Skeletal muscle tissue (tissue), 4 donors: ENCODE data around the gene KLF13. TPM values are rescaled to one million over a fixed set of nuclear protein-coding genes. Genes with fewer than 3 reads are reported as not detected.

Experiments used
- H3K27ac ChIP-seq: one replicate; pipeline ENCODE4 v1.7.0; 2013; ENCODE audit warnings: mild to moderate bottlenecking, low read depth, low read length, inconsistent platforms
- H3K27me3 ChIP-seq, 3 donors: one replicate each; pipeline ENCODE4 v1.7.0; 2013; ENCODE audit warnings: low read length in 3 of 3; ENCODE audit not compliant: control insufficient read depth in 3 of 3, insufficient read depth in 3 of 3
- H3K36me3 ChIP-seq, 3 donors: one replicate each; pipeline ENCODE4 v1.7.0; 2013; ENCODE audit warnings: low read length in 3 of 3; ENCODE audit not compliant: control insufficient read depth in 3 of 3, insufficient read depth in 3 of 3
- H3K4me1 ChIP-seq, 3 donors: one replicate each; pipeline ENCODE4 v1.7.0; 2013; ENCODE audit warnings: low read length in 3 of 3, mild to moderate bottlenecking in 3 of 3; ENCODE audit not compliant: control insufficient read depth in 3 of 3, insufficient read depth in 3 of 3
- H3K4me3 ChIP-seq, 3 donors: one replicate each; pipeline ENCODE4 v1.7.0; 2013; ENCODE audit warnings: low read length in 3 of 3
- H3K9ac ChIP-seq, 3 donors: one replicate each; pipeline ENCODE4 v1.7.0; 2013; ENCODE audit warnings: low read length in 3 of 3, mild to moderate bottlenecking in 3 of 3, moderate library complexity in 2 of 3, low read depth in 1 of 3
- H3K9me3 ChIP-seq, 3 donors: one replicate each; pipeline ENCODE4 v1.7.0; 2013; ENCODE audit warnings: low read length in 3 of 3; ENCODE audit not compliant: control insufficient read depth in 3 of 3
- total RNA-seq: library from RNA; depleted of rRNA; stranded (reverse); fragments of >200 nt; gene quantifications from one replicate; pipeline ENCODE4 v1.2.3, GENCODE V29; 2014
- donor health status: Osteomylitis.

KLF13 gene
- total RNA-seq, 1 donor from 2014 or later, result 20.4 TPM

- H3K4me3 ChIP-seq, result no peak overlapping the region
- no peak overlapping the region for H3K9ac ChIP-seq
- H3K27ac ChIP-seq, result no peak overlapping the region
- H3K4me1 ChIP-seq, result peaks cover 7 to 24% (median 10%) of the 10 kb centered on the region in 3 donors
- H3K9me3 ChIP-seq, result no peaks in the 10 kb centered on the region
- H3K36me3 ChIP-seq, result no peaks in the 10 kb centered on the region
- H3K27me3 ChIP-seq, result peaks cover 8 to 17% (median 14%) of the 10 kb centered on the region in 3 donors
These were observed 20.7 kb upstream of the KLF13 start for GRCh38 chr15:31305796-31306425.

- H3K4me3 ChIP-seq, result no peak overlapping the region
- H3K9ac ChIP-seq, result no peak overlapping the region
- no peaks in the 10 kb centered on the region for H3K36me3 ChIP-seq
- H3K9me3 ChIP-seq, result no peaks in the 10 kb centered on the region
- H3K27ac ChIP-seq, result no peak overlapping the region
- peaks cover 0 to 18% (median 6%) of the 10 kb centered on the region in 3 donors for H3K4me1 ChIP-seq
- H3K27me3 ChIP-seq, result peaks cover 8 to 17% (median 14%) of the 10 kb centered on the region in 3 donors
These were observed 20.0 kb upstream of the KLF13 start for GRCh38 chr15:31306426-31307269.

- Histone ChIP-seq H3K9ac (no peak overlapping the region), H3K9me3 (no peaks in the 10 kb centered on the region), H3K4me3 (no peak overlapping the region), H3K27ac (no peak overlapping the region), H3K36me3 (no peaks in the 10 kb centered on the region), H3K4me1 (peaks cover 0 to 11% (median 6%) of the 10 kb centered on the region in 3 donors), H3K27me3 (peaks cover 13 to 17% (median 14%) of the 10 kb centered on the region in 3 donors)
These were observed 19.1 kb upstream of the KLF13 start for GRCh38 chr15:31307270-31308184.

GRCh38 chr15:31308185-31308639, 18.4 kb upstream of the KLF13 start:
- H3K27ac ChIP-seq, result no peak overlapping the region
- H3K27me3 ChIP-seq, result peaks cover 13 to 17% (median 14%) of the 10 kb centered on the region in 3 donors
- peaks cover 0 to 7% (median under 1%) of the 10 kb centered on the region in 3 donors for H3K4me1 ChIP-seq

GRCh38 chr15:31309893-31310606, 16.6 kb upstream of the KLF13 start:
- Histone ChIP-seq H3K9me3 (peaks cover 4 to 7% (median 5%) of the 10 kb centered on the region in 3 donors), H3K4me3 (no peak overlapping the region), H3K9ac (no peak overlapping the region), H3K27ac (no peak overlapping the region), H3K27me3 (peaks cover 13 to 17% (median 14%) of the 10 kb centered on the region in 3 donors), H3K36me3 (no peaks in the 10 kb centered on the region), H3K4me1 (peaks cover 0 to 7% (median 0%) of the 10 kb centered on the region in 3 donors)

More at GRCh38 chr15:31308185-31308639, 18.4 kb upstream of the KLF13 start:
- Histone ChIP-seq H3K4me3 (no peak overlapping the region), H3K9me3 (no peaks in the 10 kb centered on the region), H3K9ac (no peak overlapping the region), H3K36me3 (no peaks in the 10 kb centered on the region)

GRCh38 chr15:31311735-31312619, 14.7 kb upstream of the KLF13 start:
- H3K4me1 ChIP-seq, result peaks cover 0 to 2% (median 0%) of the 10 kb centered on the region in 3 donors
- peaks cover 4 to 7% (median 5%) of the 10 kb centered on the region in 3 donors for H3K9me3 ChIP-seq
- H3K27ac ChIP-seq, result no peak overlapping the region
- H3K27me3 ChIP-seq, result peaks cover 6 to 14% (median 13%) of the 10 kb centered on the region in 3 donors
- no peak overlapping the region for H3K4me3 ChIP-seq
- no peaks in the 10 kb centered on the region for H3K36me3 ChIP-seq
- H3K9ac ChIP-seq, result no peak overlapping the region

- Histone ChIP-seq H3K27ac (no peak overlapping the region), H3K9ac (no peak overlapping the region), H3K27me3 (peaks cover 4% of the 10 kb centered on the region in 3 donors), H3K9me3 (peaks cover 4 to 7% (median 5%) of the 10 kb centered on the region in 3 donors), H3K36me3 (no peaks in the 10 kb centered on the region), H3K4me1 (no peaks in the 10 kb centered on the region), H3K4me3 (no peak overlapping the region)
These were observed 13.4 kb upstream of the KLF13 start for GRCh38 chr15:31313223-31313622.

- Histone ChIP-seq H3K4me3 (no peak overlapping the region), H3K36me3 (no peaks in the 10 kb centered on the region), H3K27ac (no peak overlapping the region), H3K9me3 (peaks cover 4 to 7% (median 5%) of the 10 kb centered on the region in 3 donors), H3K4me1 (no peaks in the 10 kb centered on the region), H3K9ac (no peak overlapping the region), H3K27me3 (peaks cover 0 to 7% (median 4%) of the 10 kb centered on the region in 3 donors)
These were observed 12.3 kb upstream of the KLF13 start for GRCh38 chr15:31314380-31314779.
